HL-60 (cell line): ENCODE data around the gene HBG1.

Source experiments
- DNase-seq, 2 experiments: peaks; one replicate each; pipeline ENCODE4 v3.0.0-alpha.2; 2010 to 2020; ENCODE audit warnings: low read depth in 1 of 2, low spot score in 1 of 2
- H3K27ac ChIP-seq: fragments of 250-450 bp; sonication (Bioruptor Pico); replicated peaks from 2 replicates; pipeline ENCODE4 v1.5.1; 2020; ENCODE audit warnings: mild to moderate bottlenecking, moderate library complexity
- H3K27me3 ChIP-seq: fragments of 250-450 bp; sonication (Bioruptor Pico); 2 replicates; pipeline ENCODE4 v1.5.1; 2021; ENCODE audit warnings: mild to moderate bottlenecking, moderate library complexity; ENCODE audit not compliant: insufficient read depth, poor library complexity, severe bottlenecking
- H3K4me3 ChIP-seq: replicated peaks from 2 replicates; pipeline ENCODE4 v1.5.1; 2011; ENCODE audit warnings: mild to moderate bottlenecking, control low read depth, low read length; ENCODE audit not compliant: insufficient read depth
- GABPA ChIP-seq: IDR thresholded peaks from 2 replicates; pipeline ENCODE4 v1.6.1; 2012; ENCODE audit warnings: low read depth
- POLR2AphosphoS5 ChIP-seq: IDR thresholded peaks from 2 replicates; pipeline ENCODE4 v1.6.1; 2012; ENCODE audit warnings: low read depth
- SPI1 ChIP-seq: IDR thresholded peaks from 2 replicates; pipeline ENCODE4 v1.6.1; 2012; ENCODE audit warnings: low read depth, mild to moderate bottlenecking, borderline replicate concordance
- TF ChIP-seq, protein P1 (sequence below): IDR thresholded peaks from one replicate; pipeline ENCODE4 v1.5.1; 2011; ENCODE audit warnings: low read length, control low read depth, inconsistent platforms; ENCODE audit not compliant: insufficient read depth
- TF ChIP-seq, protein P2 (sequence below): IDR thresholded peaks from 2 replicates; pipeline ENCODE4 v1.6.1; 2012; ENCODE audit warnings: low read depth; ENCODE audit not compliant: insufficient replicate concordance

The HBG1 gene

DNA sequence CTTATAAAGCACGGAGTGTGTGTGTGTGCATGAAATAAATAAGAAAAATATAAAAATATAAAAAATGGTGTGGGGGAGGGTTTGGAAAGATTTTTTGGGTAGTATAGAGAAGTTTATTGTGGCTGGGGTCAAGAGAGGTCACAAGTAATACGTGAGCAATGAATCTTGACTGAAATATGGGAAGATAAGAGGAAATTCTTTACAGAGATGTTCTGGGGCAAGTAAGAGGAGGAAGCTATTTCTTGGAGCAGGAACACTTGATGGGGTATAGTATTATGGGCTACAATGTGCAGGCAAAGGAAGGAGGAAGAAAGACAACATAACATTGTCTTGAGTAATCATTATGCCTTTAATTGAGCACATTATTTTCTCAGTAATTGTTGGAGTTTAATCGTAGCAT lies 17.5 kb downstream of the HBG1 start:
- Histone ChIP-seq H3K4me3 (no peak overlapping the region), H3K27me3 (peaks cover 3% of the 10 kb centered on the region), H3K27ac (no peak overlapping the region)
- no peak for TF ChIP-seq SPI1
- no peak for TF ChIP-seq GABPA
- TF ChIP-seq, protein P1, sequence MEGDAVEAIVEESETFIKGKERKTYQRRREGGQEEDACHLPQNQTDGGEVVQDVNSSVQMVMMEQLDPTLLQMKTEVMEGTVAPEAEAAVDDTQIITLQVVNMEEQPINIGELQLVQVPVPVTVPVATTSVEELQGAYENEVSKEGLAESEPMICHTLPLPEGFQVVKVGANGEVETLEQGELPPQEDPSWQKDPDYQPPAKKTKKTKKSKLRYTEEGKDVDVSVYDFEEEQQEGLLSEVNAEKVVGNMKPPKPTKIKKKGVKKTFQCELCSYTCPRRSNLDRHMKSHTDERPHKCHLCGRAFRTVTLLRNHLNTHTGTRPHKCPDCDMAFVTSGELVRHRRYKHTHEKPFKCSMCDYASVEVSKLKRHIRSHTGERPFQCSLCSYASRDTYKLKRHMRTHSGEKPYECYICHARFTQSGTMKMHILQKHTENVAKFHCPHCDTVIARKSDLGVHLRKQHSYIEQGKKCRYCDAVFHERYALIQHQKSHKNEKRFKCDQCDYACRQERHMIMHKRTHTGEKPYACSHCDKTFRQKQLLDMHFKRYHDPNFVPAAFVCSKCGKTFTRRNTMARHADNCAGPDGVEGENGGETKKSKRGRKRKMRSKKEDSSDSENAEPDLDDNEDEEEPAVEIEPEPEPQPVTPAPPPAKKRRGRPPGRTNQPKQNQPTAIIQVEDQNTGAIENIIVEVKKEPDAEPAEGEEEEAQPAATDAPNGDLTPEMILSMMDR = no peak
- TF ChIP-seq POLR2AphosphoS5 = no peak
- TF ChIP-seq, protein P2, sequence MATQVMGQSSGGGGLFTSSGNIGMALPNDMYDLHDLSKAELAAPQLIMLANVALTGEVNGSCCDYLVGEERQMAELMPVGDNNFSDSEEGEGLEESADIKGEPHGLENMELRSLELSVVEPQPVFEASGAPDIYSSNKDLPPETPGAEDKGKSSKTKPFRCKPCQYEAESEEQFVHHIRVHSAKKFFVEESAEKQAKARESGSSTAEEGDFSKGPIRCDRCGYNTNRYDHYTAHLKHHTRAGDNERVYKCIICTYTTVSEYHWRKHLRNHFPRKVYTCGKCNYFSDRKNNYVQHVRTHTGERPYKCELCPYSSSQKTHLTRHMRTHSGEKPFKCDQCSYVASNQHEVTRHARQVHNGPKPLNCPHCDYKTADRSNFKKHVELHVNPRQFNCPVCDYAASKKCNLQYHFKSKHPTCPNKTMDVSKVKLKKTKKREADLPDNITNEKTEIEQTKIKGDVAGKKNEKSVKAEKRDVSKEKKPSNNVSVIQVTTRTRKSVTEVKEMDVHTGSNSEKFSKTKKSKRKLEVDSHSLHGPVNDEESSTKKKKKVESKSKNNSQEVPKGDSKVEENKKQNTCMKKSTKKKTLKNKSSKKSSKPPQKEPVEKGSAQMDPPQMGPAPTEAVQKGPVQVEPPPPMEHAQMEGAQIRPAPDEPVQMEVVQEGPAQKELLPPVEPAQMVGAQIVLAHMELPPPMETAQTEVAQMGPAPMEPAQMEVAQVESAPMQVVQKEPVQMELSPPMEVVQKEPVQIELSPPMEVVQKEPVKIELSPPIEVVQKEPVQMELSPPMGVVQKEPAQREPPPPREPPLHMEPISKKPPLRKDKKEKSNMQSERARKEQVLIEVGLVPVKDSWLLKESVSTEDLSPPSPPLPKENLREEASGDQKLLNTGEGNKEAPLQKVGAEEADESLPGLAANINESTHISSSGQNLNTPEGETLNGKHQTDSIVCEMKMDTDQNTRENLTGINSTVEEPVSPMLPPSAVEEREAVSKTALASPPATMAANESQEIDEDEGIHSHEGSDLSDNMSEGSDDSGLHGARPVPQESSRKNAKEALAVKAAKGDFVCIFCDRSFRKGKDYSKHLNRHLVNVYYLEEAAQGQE = no peak
- no peak for DNase-seq

DNA sequence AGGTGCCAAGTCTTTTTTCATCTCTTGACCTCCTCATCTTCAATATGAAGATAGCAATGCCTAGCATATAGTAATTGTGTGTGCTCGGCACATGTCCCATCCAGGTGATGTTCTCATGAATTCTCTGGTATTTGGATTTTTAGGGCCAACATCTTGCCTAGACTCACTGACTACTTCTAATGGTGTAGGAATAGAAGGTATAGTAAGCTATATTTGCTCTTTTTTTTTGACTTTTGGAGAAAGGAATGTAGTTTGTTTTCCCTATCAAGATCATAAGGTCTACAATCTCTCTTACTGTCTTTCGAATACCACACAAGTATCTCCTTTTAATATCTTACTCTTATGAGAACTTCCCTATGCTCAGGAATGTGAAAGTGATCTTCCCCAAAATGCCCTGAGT lies 18.5 kb downstream of the HBG1 start:
- Histone ChIP-seq H3K27ac (no peak overlapping the region), H3K27me3 (peaks cover 3% of the 10 kb centered on the region), H3K4me3 (no peak overlapping the region)
- no peak for TF ChIP-seq SPI1
- no peak for TF ChIP-seq POLR2AphosphoS5
- TF ChIP-seq, protein P1 = no peak
- TF ChIP-seq, protein P2 = no peak
- no peak for TF ChIP-seq GABPA
- DNase-seq = no peak

DNA sequence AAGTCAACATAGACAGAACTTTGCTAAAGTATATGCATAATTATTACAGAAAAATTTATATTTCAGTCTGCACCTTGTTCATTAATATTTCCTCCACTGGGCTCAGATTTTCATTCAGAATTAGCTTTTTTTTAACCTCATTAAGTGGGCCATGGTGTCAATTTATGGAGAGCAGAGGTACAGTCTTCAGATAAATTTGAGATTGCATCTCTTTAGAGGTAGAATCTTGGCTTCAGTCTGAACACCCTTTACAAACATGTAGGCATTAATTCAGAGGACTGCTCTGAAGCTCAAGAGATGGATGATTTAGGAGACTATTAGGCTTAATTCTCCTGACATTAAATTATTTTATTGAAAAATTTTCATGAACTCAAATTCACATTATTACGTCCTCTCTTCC lies 19.4 kb downstream of the HBG1 start:
- DNase-seq = no peak
- no peak overlapping the region for H3K27ac ChIP-seq
- TF ChIP-seq POLR2AphosphoS5 = no peak
- no peak for TF ChIP-seq SPI1
- no peak for TF ChIP-seq GABPA
- TF ChIP-seq, protein P1 = no peak
- TF ChIP-seq, protein P2 = no peak
- H3K4me3 ChIP-seq = no peak overlapping the region
- peaks cover 3% of the 10 kb centered on the region for H3K27me3 ChIP-seq
